AML-193 (cell line): ENCODE measurements around the gene AMPD3.

Experiments
- DNase-seq, 2 experiments: peaks; one replicate each; lab custom pipeline; 2025; lab: John Stamatoyannopoulos, UW

AMPD3 gene

DNA sequence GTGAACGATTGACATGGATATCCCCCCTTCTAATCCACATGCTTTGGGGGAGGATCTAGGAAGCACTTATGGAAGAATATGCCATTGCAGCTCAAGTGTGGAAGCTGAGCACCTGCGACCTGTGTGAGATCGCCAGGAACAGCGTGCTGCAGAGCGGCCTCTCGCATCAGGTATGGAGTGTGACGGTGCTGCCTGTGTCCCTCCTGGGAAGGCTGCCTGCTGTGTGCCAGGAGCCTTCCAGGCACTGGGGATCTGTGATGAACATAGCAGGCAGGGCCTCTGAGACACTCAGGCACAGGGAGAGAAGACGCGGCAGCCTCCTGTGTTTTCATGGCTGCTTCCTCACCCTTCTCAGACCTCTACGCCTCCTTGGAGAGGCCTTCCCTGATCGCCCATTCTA lies 49.4 kb downstream of the AMPD3 start:
- DNase-seq = no peak

GRCh38 chr11:10505278-10506007 lies 50.4 kb downstream of the AMPD3 start:
- no peak for DNase-seq

DNA sequence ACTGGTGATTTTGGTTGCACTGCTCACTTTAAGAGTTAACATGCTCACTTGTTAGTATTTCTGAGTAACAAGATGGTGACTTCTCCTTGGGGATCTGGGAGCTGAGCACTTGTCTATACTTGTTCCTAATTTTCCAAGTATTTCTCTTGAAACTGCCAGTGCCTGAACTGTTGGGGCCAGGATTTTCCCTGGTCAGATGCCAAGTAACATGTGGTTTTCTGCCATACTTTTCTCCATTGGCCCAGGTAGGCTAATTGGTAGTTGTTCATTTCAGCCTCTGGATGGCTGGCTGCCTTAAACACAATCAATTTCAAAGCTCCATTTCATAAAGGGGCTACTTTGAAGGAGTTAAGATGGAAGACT lies 50.9 kb downstream of the AMPD3 start:
- no peak for DNase-seq

DNA sequence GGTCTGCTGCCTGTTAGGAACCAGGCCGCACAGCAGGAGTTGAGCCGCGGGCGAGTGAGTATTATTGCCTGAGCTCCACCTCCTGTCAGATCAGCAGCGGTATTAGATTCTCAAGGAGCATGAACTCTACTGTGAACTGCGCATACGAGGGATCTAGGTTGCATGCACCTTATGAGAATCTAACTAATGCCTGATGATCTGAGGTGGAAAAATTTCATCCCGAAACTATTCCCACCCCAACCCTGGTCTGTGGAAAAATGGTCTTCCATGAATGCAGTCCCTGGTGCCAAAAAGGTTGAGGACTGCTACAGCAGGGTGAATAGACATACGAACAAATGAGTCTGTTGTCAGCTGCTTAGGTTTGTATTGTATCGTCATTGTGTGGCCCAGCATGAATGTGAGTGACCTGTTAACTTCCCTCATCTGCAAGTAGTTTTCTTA lies 56.1 kb downstream of the AMPD3 start:
- no peak for DNase-seq

GRCh38 chr11:10514202-10514601 lies 59.1 kb downstream of the AMPD3 start:
- DNase-seq = peak; percentile 42 to 58

- no peak for DNase-seq
Measured at GRCh38 chr11:10514709-10515108, 59.6 kb downstream of the AMPD3 start.

DNA sequence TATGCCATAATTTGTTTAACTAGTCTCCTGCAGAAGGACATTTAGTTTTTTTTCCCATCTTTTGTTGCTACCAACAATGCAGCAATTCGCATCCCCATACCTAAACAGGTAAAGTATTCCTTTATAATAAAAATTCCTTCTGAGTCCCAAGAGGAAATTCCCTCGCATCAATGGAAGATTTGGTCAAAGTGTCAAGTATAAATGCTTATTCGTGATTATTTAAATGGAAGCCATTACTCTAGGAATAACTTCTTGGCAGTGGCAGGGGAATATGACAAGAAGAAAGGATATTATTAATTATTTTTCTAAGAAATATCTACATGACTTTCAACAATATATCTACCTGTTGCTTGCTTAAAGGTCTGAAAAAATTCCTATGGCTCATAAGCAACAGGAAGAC lies 60.4 kb downstream of the AMPD3 start:
- no peak for DNase-seq

DNA sequence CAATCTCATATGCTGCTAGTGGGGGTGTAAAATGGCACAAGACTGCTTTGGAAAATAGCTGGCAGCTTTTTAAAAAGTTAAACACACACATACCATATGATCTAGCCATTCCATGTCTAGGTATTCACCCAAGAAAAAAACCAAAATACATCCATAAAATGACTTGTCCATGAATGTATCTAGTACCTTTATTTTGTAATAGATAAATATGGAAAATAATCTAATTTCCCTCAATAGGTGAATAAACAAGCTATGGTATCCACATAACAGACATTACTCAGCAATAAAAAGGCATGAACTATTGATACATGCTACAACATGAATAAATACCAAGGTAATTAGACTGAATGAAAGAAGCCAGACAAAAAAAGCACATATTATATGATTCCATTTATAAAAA lies 63.1 kb downstream of the AMPD3 start:
- DNase-seq = no peak

- DNase-seq = no peak
Measured at GRCh38 chr11:10518891-10519290, 63.8 kb downstream of the AMPD3 start.

DNA sequence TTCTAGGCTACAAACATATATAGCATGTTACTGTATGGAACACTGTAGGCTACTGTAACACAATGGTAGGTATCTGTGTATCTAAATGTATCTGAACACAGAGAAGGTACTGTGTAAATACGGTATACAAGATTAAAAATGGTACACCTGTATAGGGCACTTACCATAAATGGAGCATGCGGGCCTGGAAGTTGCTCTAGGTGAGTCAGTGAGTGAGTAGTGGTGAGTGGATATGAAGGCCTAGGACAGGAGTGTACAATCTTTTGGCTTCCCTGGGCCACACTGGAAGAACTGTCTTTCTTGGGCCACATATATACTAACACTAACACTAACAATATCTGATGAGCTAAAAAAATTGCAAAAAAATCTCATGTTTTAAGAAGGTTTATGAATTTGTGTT lies 64.6 kb downstream of the AMPD3 start:
- no peak for DNase-seq

DNA sequence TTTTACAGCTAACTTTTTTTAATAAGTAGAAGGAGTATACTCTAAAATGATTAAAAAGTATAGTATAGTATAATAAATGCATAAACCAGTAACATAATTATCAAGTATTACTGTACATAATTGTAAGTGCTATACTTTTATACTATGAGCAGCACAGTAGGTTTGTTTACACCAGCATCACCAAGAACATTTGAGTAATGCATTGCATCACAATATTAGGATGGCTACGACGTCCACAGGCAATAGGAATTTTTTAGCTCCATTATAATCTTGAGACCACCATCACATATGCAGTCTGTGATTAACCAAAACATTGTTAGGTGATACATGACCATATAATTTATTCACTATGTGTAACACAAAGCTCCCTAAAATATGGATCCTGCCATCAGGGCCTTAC lies 65.5 kb downstream of the AMPD3 start:
- DNase-seq = no peak

DNA sequence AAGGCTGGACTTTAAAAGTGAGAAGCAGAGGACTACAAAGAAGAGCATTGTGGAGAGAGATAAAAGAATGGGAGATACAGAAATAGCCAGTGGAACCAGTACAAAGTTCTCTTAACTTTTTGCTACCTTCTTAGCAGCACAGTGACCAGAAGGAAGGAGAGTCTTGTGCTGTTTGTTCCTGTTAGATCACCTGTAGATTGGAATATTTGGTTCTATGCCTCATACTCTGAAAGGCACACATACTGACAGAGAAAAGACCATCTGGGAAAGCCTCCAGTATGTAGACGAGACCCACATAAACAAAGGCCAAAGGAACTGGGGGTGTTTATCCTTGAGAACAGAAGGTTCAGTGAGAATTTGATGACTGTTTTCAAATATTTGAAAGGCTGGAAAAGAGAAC lies 67.2 kb downstream of the AMPD3 start:
- DNase-seq = no peak

GRCh38 chr11:10522921-10523320 lies 67.9 kb downstream of the AMPD3 start:
- no peak for DNase-seq

- DNase-seq = no peak
Measured at GRCh38 chr11:10524471-10524870, 69.4 kb downstream of the AMPD3 start.

- DNase-seq = no peak
Measured at GRCh38 chr11:10526974-10527918, 72.2 kb downstream of the AMPD3 start.

DNA sequence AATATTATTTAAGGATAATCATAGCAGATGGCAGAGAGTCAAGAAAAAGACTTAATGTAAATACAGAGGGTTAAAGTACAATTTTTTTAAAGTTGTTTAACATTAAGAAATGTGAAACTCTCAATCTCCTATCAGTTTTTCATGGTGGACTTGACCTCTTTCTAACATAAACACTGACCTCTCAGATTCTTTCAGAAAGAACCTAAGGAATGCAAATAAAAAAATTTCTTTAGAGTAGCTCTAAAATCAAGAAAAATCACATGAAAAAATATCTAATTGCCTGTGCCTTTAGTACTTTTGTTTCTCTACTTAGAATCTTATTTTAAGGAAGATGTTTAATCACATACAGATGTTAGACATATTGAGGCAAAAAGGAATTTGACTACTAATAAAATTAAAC lies 73.1 kb downstream of the AMPD3 start:
- no peak for DNase-seq

- no peak for DNase-seq
Measured at GRCh38 chr11:10529279-10529678, 74.2 kb downstream of the AMPD3 start.

DNA sequence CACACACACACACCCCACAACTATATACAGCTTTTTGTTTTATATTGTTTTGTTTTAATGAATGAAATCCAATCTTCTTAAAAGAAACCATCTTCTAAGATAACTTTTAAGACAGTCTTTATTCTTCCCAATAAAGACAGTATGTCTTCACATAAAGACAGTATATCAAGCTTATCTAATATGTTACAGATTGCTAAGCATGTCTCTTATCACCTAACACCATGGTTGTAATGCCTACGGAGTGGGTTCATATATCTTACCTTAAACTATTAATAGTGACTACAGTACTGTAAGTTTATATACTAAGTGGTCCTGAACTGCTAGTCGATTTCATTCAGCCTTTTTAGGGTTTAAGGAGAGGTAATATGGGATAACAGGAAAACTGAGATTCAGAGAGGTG lies 77.5 kb downstream of the AMPD3 start:
- DNase-seq = no peak

- no peak for DNase-seq
Measured at GRCh38 chr11:10533323-10533722, 78.3 kb downstream of the AMPD3 start.

- peak in 1 of 2 experiments; percentile 16 for DNase-seq
Measured at GRCh38 chr11:10534316-10534715, 79.3 kb downstream of the AMPD3 start.

- no peak for DNase-seq
Measured at GRCh38 chr11:10537600-10537999, 82.5 kb downstream of the AMPD3 start.

- no peak for DNase-seq
Measured at GRCh38 chr11:10538924-10539323, 83.9 kb downstream of the AMPD3 start.

GRCh38 chr11:10539339-10539738 lies 84.3 kb downstream of the AMPD3 start:
- no peak for DNase-seq
